ENCODE data around the gene BTBD6.

Gene BTBD6

GRCh38 chr14:105241641-105242040, 6.7 kb upstream of the BTBD6 start:
- no peak for DNase-seq

- DNase-seq = no peak
Measured at GRCh38 chr14:105244334-105244733, 4.0 kb upstream of the BTBD6 start.

- DNase-seq = no peak
Measured at GRCh38 chr14:105247026-105247425, 1.3 kb upstream of the BTBD6 start.

GRCh38 chr14:105247715-105248367, 492 bp upstream of the BTBD6 start:
- DNase-seq = no peak

- DNase-seq = no peak
Measured at GRCh38 chr14:105249182-105250007, 1.1 kb downstream of the BTBD6 start.

GRCh38 chr14:105250008-105250366, 1.7 kb downstream of the BTBD6 start:
- DNase-seq = no peak

GRCh38 chr14:105250986-105251385, 2.7 kb downstream of the BTBD6 start:
- DNase-seq = no peak

- no peak for DNase-seq
Measured at GRCh38 chr14:105251920-105252319, 3.6 kb downstream of the BTBD6 start.

- DNase-seq = no peak
Measured at GRCh38 chr14:105252552-105253328, 4.4 kb downstream of the BTBD6 start.

- DNase-seq = no peak
Measured at GRCh38 chr14:105253329-105253682, 5.0 kb downstream of the BTBD6 start.

- no peak for DNase-seq
Measured at GRCh38 chr14:105255021-105255507, 6.7 kb downstream of the BTBD6 start.

- no peak for DNase-seq
Measured at GRCh38 chr14:105256292-105256960, 8.1 kb downstream of the BTBD6 start.

- DNase-seq = no peak
Measured at GRCh38 chr14:105257464-105257863, 9.1 kb downstream of the BTBD6 start.

GRCh38 chr14:105258846-105259245, 10.5 kb downstream of the BTBD6 start:
- no peak for DNase-seq

- no peak for DNase-seq
Measured at GRCh38 chr14:105260959-105261358, 12.6 kb downstream of the BTBD6 start.

GRCh38 chr14:105261781-105262180, 13.4 kb downstream of the BTBD6 start:
- no peak for DNase-seq

- DNase-seq = no peak
Measured at GRCh38 chr14:105267820-105268548, 19.7 kb downstream of the BTBD6 start.

GRCh38 chr14:105268736-105269354, 20.5 kb downstream of the BTBD6 start:
- no peak for DNase-seq

- no peak for DNase-seq
Measured at GRCh38 chr14:105269405-105269804, 21.1 kb downstream of the BTBD6 start.

- DNase-seq = no peak
Measured at GRCh38 chr14:105271224-105271890, 23.0 kb downstream of the BTBD6 start.

GRCh38 chr14:105272623-105273022, 24.3 kb downstream of the BTBD6 start:
- DNase-seq = no peak

Measured in right hindlimb (tissue), 1 donor.